HG02981 (cell line): ENCODE measurements around the gene CCDC33.

Experiments
- ATAC-seq: cut with Tn5 transposase; IDR thresholded peaks from one replicate; pipeline ENCODE4 v1.9.1; 2021; ENCODE audit warnings: mild to moderate bottlenecking, moderate library complexity; ENCODE audit not compliant: unreplicated experiment

The CCDC33 gene

DNA sequence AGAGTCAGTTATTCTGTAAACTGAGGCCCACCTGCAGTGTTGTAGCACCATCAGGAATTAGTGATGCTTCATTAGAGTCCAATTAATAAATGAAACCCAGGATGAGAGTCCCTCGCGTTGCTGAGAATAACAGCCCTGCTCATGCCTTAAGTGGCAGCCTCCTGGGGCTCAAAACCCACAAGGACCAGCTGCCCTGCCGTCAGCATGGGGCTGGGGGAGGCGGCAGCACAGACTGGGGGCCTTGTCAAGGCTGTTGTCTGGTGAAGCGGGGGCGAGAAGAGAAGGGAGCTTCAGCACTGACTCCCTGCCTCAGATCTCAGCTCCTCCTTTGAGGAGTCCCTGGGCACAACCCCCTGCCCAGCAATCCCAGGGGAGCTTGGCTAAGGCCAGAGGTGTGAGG is 21.0 kb downstream of the CCDC33 start:
- no peak for ATAC-seq

DNA sequence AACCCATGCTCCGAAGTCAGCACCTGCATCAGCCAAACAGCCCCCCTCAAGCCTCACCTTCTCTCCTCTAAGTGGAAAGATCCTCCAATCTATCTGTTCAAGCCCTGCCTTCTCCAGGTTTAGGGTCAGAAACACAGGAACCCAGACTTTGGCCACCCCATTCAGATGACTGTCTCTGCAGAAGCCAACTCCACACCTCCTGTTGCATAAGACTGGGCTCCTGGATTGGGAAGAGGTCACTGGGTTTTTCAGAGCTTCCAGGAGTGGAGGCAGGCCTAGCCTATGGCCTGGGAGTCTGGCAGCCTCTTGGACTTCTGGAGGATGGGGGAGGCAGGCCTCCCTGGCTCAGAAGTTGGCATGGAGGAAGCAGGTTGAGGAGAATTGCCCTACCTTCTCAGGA is 21.5 kb downstream of the CCDC33 start:
- no peak for ATAC-seq

DNA sequence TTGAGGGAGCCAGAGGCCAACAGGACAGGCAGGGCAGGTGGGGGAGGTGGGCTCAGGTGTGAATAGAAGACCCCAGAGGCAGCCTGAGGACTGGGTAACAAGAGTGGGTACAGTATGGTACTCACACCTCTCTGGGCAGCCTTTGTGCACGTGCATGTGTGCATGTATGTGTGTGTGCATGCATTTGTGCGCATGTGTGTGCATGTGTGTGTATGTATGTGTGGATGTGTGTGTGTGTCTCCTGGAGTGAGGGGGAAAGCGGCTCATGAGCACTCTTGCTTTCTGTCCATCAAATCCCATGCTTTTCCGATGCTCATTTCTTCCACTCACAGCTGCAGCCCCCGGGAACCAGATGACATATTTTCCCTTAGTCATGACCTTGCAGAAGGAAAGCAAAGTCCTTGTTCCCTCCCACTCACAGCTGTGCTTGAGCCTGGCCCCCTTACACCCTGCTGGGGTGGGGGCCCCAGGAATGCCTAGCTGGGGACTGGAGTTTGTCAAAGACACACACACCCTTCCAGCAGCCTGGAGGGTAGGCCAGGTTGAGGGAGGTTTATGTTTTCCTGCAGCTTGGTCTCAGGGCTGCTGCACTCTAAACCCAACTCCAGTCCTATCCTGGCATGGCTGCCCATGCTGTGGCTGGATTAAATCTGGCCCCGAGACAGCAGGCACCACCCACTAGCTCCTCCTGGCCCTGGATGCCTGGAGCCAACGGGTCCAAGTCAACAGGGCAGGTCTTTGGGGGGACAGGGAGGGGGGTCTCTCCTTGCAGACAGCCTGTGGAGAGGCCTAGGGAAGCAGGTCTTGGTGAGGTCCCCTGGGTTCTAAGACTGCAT is 22.5 kb downstream of the CCDC33 start:
- ATAC-seq, result no peak

DNA sequence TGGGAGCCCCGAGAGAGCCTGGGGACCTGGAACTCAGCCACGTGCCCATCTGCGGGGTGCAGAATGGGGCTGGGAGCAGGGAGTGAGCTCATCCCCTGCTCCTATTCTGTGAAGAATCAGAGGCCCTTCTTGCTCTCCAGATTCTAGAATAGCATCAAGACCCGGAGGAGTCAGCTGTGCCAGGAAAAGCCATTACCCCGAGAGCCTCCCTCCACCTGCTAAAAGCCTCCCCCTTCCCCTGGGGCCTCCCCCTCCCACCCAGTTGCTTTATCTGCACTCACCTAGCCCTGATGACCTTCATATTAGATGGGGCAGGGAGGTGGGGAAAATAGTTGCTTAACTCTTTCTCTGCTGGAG is 23.1 kb downstream of the CCDC33 start:
- ATAC-seq, result no peak

DNA sequence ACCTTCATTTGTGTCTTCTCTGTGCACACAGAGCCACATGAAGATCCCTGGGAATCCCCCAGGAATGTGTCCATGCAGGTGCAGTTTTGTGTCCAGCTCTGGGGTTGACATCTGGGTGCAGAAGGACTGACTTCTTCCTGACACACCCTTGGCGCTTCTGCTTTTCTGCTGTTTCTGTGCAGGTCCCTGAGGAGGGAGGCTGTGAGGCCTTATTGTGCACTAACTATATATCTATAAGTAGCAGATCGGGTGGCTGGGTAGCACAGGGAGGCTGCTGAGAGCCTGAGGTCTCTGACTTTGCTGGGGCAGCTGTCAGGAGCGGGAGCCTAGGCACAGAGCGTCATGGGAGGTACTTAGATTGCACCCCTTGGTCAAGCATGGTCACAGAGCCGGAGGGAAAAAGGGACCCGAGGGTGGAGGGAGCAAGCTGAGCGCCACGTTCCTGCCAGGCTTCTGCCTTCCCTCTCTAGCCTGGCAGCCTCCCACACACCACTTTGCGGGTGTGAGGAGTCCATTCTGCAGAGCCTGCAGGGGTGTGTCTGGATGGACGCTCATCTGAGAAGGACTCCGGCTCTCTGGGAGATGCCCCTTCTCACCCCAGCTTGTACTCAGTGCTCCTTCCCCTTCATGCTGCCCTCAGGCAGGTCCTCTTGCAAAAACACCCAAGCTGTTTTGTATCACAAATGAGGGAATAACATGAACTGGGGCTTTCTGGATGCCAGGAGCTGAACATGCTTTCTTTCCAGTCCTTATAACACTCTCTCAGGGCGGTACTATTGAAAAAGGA is 23.9 kb downstream of the CCDC33 start:
- ATAC-seq, result no peak

DNA sequence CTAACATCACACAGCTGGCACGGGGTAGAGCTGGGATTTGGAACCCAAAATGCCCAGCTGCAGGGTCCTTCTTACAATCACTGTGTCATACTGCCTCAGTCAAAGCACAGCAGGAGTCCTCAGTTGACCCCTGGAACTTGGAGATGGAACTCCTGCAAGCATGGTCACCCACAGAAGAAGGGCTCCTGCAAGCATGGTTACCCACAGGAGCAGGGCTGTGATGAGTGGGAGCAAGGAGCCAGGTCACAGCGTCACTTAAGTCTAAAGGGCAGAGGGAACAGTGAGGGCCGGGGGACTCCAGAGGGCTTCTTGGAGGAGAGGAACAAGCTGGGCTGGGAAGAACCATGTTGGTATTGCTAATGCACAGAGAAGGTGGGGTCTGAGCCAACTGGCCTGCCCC is 24.9 kb downstream of the CCDC33 start:
- ATAC-seq, result no peak

DNA sequence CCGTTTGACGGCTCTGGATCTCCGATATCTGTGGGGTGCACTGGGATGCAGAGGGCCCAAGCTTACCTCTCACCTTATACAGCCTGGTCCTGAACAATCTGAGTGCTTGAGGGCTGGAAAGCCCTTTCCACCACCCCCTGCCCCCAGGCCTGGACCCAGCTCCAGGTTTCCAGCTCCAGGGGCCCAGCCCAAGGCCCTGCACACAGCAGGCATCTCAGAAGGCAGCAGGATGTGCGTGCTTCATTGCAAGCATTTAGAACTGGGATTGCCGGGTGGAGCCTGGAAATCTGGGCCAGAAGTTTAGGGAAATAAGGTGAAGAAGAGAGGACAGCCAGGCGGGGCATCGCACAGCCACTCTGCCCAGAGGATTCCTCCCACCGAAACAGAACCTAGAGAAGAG is 25.6 kb downstream of the CCDC33 start:
- no peak for ATAC-seq

DNA sequence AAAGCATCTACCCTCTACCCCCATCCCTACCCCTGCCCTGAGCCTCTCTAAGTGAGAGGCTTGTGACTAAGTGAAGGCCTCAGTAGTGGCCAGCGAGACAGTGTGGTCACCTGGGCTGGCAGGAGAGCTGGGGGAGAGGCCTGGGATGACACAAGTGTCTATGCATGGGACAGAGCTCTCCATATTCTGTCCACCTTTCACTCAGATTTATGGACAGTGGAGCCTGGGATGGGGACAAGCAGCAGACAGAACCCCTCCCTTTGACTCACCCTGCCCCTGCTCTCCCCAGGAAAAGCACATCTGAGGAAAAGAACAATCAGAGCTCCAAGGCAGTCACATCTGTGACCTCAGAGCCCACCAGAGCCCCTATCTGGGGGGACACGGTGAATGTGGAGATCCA is 26.0 kb downstream of the CCDC33 start:
- ATAC-seq, result no peak

DNA sequence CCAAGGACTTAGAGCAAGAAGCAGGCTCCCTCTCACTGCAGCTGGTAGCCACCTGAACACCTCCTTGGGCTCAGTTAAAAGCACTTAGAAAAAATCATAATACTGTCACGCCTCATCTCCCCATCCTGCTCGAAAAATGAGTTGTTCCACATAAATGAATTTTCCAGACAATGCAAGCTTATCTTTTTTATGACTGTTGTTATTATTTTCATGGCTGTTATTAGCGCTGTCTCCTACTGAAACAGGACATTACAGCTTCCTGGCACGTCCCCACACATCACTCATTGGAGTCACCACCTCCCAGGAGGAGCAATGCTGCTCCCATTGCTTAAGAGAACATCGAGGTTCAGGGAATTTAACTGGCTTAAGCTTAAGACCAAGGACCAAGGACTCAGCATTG is 26.5 kb downstream of the CCDC33 start:
- no peak for ATAC-seq

DNA sequence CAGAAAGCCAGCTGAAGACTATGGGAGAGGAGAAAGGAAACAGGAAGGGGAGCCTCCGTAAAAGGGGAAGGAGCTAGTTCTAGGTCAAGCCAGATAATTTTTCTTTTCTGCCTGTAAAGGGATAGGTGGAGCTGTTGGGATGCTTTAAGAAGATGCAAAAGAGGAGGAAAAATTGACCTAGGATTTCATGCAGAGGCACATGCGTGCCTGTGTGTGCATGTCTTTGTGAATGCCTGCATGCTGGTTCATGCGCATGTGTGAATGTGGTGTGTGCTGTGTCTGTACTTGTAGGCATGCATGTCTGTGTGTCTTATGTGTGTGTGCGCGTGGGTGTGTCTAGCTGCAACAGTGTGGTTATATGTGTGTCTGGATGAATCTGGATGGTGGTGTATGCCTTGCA is 27.3 kb downstream of the CCDC33 start:
- no peak for ATAC-seq

DNA sequence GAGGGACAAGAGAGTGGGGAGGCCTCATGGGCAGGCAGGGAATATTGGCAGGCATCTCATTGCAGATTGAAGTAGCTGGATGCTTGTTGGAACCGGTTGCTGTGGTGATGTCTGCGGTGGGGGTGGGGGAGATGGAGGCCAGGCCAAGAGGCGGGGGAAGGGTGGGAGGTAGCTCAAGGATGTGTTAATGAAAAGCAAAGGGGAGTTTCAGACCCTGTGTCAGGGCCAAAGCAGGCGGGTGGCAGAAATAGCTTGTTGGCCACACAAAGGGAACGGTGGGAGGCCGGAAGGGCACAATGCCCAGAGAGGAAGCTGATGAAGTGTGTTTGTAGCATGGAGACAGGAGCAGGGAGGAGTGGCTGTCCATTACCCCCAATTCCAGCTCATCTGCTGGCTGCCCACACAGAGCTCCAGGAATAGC is 28.0 kb downstream of the CCDC33 start:
- no peak for ATAC-seq

DNA sequence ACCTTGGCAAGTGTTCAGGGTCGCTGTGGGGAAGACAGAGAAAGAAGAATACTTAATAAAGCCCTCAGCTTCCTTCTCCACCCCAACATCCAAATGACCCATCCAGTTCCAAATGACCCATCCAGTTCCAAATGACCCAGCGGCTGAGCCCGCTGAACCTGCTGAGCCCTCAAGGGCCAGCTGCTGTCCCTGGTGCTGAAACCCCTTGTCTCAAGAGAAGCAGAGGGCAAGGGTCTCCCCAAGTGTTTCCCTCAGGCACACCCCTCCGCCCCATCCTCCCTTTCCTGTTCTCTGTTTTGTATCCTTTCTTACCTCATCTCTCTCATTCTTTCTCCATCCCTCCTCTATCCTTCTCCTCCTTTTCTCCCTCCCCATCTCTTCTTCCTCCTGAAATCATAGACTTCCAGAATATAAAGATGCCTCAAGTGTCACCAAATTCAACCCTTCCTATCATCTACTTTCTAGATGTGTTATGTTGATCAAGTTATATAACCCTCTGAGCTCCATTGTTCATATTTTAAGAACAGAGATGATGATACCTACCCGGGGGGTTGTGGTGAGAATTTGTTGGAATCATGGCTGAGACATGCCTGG is 29.0 kb downstream of the CCDC33 start:
- ATAC-seq, result no peak

DNA sequence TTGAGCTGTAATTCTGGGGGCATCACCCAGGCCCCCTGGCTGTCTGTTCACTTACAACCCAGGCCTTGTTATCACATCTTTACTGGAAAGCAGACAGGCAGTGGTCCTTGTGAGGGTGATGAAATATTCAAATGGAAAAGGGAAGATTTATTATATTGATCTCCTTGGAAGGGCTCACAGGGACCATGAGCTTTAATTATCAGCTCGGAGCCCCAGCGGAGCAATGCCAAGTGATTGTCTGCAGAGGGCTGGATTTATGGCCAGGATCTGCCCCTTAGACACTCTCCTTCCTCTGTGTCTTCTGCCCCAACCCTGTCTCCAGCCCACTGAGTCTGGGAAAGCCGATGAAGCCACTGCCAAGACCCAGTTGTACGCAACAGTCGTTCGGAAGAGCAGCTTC is 31.9 kb downstream of the CCDC33 start:
- ATAC-seq, result no peak

DNA sequence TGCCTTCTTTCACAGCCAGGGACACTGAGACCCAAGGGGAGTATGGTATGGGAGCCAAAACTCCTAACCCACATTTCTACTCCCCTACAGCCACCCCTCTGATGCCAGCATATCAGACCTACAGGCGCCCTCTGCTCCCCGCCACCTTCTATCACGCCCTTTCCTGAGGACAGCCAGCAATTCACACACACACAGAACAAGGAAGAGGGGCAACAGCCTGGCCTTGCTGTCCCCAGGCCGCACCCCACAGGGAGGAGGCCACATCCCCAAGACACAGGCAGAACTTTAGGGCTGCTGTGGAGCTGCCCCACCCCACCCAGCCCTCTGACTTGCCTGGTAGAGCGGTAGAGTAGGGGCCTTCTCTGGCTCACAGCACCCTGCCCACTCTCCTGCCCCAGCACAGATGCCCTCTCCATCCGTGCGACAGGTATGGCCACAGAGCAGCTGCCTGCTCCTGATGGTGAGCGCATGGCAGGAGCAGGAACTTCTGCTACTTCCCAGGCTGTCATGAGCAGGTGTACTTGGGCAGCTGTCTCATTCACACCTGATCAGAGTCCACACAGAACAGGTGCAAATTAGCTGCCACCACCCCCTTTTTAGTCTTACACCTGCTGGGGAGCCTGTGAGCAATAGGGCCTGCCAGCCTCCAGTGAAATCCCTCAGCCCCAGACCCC is 33.4 kb downstream of the CCDC33 start:
- no peak for ATAC-seq

DNA sequence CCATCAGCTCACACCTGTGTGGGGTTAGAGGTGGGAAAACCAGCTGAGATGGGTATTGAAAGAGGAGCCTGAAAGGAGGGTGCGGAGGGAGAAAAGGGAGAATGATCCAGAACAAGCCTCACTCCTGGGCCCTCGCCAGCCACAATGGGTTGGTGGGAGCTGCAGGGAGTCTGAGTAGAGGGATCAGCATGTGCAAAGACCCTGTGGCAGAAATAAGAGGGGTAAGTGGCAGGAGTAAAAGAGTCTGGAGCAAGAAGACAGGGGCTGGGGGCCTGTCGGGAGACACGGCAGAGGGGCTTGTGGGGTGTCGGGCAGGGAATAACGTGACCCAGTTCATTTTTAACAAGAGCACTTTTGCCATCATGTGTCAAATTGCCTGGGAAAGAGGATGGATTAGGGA is 34.0 kb downstream of the CCDC33 start:
- ATAC-seq, result no peak

DNA sequence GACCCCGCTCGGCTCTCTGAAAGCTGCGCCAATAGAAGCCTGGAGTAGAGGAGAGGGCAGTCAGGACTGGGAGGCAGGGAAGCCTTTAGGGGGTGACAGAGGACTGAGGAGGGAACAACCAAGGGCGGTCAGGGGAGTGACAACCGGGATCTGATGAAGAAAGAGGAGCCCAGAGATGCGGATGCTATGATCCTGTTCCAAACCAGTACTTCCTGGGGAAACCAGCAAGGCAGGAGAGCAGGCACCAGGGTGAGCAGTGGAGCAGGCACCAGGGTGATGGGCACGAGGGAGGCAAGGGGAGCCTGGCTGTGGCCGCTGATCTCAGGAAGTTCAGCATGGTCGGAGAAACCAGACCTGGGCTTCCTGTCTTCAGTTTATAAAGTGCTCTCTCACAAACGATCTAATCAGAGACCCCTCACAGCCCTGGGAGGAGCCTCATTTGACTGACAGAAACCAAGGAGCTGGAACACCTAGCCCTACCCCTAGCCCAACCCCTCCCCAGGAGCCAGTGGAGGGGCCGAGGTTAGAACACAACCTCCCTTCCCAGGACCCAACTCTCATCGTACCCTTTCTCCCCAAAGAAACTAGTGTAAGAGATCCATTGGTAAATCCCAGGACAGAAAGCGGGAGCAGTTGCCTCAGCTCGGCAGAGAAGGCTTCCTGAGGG is 34.9 kb downstream of the CCDC33 start:
- no peak for ATAC-seq

DNA sequence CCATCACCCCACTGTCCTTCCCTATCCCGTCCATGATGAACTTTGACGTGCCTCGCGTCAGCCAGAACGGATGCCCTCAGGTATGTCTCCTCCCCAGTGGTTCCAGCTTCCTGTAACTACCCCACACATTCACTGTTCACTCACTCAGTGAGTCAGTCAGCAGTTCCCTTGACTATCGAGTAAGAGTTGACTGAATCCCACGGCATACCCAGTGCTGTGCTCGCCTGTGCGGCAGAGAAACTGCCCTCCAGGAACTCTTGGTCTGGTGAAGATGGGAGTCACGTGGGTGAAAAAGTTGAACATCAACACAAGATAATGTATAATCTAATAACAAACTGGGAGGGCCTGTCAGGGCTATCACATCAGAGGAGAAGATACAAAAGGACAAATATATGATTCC is 36.7 kb downstream of the CCDC33 start:
- ATAC-seq, result no peak

DNA sequence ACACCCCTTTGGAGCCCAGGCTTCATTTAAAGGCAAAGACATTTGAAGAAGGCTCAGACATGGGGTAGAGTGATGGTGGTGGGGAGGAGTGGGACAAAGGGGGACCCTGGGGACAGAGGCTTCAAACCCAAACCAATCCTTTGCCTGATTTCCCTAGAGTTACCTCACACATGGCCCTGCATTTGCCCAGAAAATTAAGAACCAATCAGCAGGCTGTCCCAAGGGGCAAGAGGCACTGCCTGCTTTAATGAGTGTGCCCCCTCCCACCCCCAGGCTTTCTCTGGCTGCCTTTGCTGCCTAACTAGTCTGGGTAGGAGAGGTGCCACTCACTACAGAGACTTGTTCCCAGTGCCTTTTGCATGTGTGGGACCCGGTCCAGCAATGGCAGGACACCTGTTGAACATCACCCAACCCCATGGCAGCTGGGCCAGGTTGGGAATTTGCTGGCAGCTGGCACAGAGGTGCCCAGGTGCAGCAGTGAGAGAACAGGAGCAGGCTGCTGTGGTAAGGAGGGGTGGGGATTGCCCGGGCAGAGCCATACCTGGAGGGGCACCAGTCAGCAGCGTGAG is 38.4 kb downstream of the CCDC33 start:
- no peak for ATAC-seq

DNA sequence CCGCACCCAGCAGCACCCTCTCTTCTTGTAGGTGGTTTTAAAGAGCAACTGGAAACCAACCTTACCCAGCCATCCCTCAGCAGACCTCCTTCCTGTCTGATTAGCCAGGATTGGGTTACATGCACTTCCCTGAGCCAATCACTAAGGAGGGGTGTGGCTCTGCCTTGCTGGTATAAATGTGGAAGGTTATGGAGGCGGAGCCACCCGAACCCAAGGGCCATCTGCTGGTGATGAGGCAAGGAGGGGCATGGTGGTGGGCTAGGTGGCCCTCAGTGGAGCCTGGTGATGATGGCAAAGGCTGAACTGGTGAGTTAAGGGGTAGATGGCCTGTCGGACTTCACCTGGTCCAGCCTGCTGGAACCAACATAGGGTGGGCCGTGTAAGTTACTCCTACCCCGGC is 39.8 kb downstream of the CCDC33 start:
- ATAC-seq, result no peak

DNA sequence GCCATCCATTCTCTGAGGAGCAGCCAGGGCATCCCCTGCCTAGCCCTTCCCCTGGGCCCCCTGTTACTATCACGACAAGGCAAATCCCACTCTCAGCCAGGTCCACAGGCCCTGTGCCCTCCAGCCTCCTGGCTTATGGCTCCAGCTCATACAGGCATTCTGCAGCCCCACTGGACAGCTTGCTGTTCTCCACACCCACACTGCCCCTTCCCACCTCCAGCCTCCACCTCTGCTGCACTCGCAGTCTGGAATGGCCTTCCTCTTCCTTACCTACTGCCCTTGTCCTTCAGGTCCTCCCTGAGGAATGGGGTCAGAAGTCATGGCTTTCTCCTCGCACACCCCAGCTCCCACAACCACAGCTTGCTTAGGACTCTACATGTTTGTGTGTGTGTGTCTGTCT is 40.4 kb downstream of the CCDC33 start:
- ATAC-seq, result no peak
